H1 (cell line): ENCODE data around the gene CTNNA3. TPM values are rescaled to one million over a fixed set of nuclear protein-coding genes. Genes with fewer than 3 reads are reported as not detected.

Source experiments
- CTCF ChIA-PET: fragments of 300-600 bp; sonication (Branson Sonifier 250); formaldehyde crosslinking; loops from one replicate; lab custom pipeline; 2021; ENCODE audit not compliant: partially characterized antibody; lab: Charles Lee
- POLR2A ChIA-PET: fragments of 300-600 bp; sonication (Branson Sonifier 250); formaldehyde crosslinking; loops from one replicate; lab custom pipeline; 2021; ENCODE audit warnings: inconsistent platforms; ENCODE audit not compliant: partially characterized antibody; lab: Charles Lee
- DNase-seq, 2 experiments: peaks; one replicate each; pipeline versions ENCODE4 v3.0.0 to v3.0.0-alpha.2; 2010 to 2022; ENCODE audit warnings: low spot score in 2 of 2, low read depth in 1 of 2, mixed read lengths in 1 of 2
- FAIRE-seq: peaks from 2 replicates; lab custom pipeline; 2011; peaks lifted over from hg19 to GRCh38; lab: Jason Lieb, UNC
- H2AFZ ChIP-seq: 2 replicates; pipeline ENCODE4 v1.8.1; 2012; ENCODE audit warnings: low read length, inconsistent platforms
- H2AK5ac ChIP-seq: 2 replicates; pipeline ENCODE4 v1.6.1; 2013; ENCODE audit warnings: low read depth, low read length
- H2BK120ac ChIP-seq: replicated peaks from 2 replicates; pipeline ENCODE3; 2013; ENCODE audit warnings: low read depth, low read length, inconsistent platforms
- H2BK12ac ChIP-seq: 2 replicates; pipeline ENCODE4 v1.6.1; 2013; ENCODE audit warnings: low read depth, low read length
- H2BK15ac ChIP-seq: 2 replicates; pipeline ENCODE4 v1.6.1; 2013; ENCODE audit warnings: low read length
- H2BK20ac ChIP-seq: 2 replicates; pipeline ENCODE4 v1.6.1; 2013; ENCODE audit warnings: low read length
- H2BK5ac ChIP-seq: 2 replicates; pipeline ENCODE4 v1.6.1; 2013; ENCODE audit warnings: low read depth, low read length
- H3K14ac ChIP-seq: 2 replicates; pipeline ENCODE4 v1.6.1; 2013; ENCODE audit warnings: inconsistent platforms; ENCODE audit not compliant: insufficient read length
- H3K18ac ChIP-seq: 2 replicates; pipeline ENCODE4 v1.6.1; 2013; ENCODE audit warnings: low read length; ENCODE audit errors: extremely low read depth
- H3K23ac ChIP-seq: 2 replicates; pipeline ENCODE4 v1.6.1; 2013; ENCODE audit warnings: inconsistent platforms; ENCODE audit not compliant: insufficient read length
- H3K23me2 ChIP-seq: 2 replicates; pipeline ENCODE4 v1.6.1; 2013; ENCODE audit warnings: low read depth, low read length
- H3K27ac ChIP-seq: 2 replicates; pipeline ENCODE4 v1.6.1; 2011; ENCODE audit warnings: low read depth, low read length, inconsistent platforms
- H3K27me3 ChIP-seq, 4 experiments: replicated peaks in 1 of 4; 1 replicate in 1 of 4; 2 replicates in 3 of 4; pipeline versions ENCODE4 v1.6.1 to v1.8.1; 2011 to 2013; ENCODE audit warnings: low read length in 3 of 4, mild to moderate bottlenecking in 3 of 4, inconsistent platforms in 2 of 4, mixed read lengths in 2 of 4, moderate library complexity in 1 of 4; ENCODE audit not compliant: control insufficient read depth in 3 of 4, insufficient read depth in 3 of 4; ENCODE audit errors: extremely low read depth in 1 of 4
- H3K36me3 ChIP-seq, 4 experiments: 2 replicates each; pipeline versions ENCODE4 v1.6.1 to v1.8.1; 2011 to 2013; ENCODE audit warnings: mild to moderate bottlenecking in 4 of 4, low read length in 3 of 4, moderate library complexity in 2 of 4, control low read depth in 1 of 4, inconsistent platforms in 1 of 4; ENCODE audit not compliant: insufficient read depth in 4 of 4, control insufficient read depth in 2 of 4
- H3K4ac ChIP-seq: replicated peaks from 2 replicates; pipeline ENCODE3; 2013; ENCODE audit warnings: low read length, low read depth, mixed read lengths, inconsistent platforms; ENCODE audit not compliant: insufficient read length
- H3K4me1 ChIP-seq, 4 experiments: replicated peaks in 1 of 4; 1 replicate in 1 of 4; 2 replicates in 3 of 4; pipeline versions ENCODE4 v1.6.1 to v1.8.1; 2011 to 2013; ENCODE audit warnings: low read length in 3 of 4, inconsistent platforms in 2 of 4, mixed read lengths in 1 of 4; ENCODE audit not compliant: insufficient read depth in 4 of 4, control insufficient read depth in 3 of 4
- H3K4me2 ChIP-seq, 2 experiments: 2 replicates each; pipeline versions ENCODE4 v1.6.1 to v1.8.1; 2011 to 2013; ENCODE audit warnings: low read depth in 2 of 2, low read length in 2 of 2, control low read depth in 1 of 2, inconsistent platforms in 1 of 2, mild to moderate bottlenecking in 1 of 2; ENCODE audit not compliant: insufficient read depth in 1 of 2
- H3K4me3 ChIP-seq, 4 experiments: fragments of 200-600, 300-600 bp in 1 of 4; sonication (generic), shearing (Covaris generic), sonication (Bioruptor Twin) in 1 of 4; 2 replicates each; pipeline versions ENCODE4 v1.5.1 to v1.8.1; 2011 to 2016; ENCODE audit warnings: low read length in 4 of 4, low read depth in 3 of 4, control low read depth in 2 of 4, inconsistent platforms in 2 of 4, mild to moderate bottlenecking in 2 of 4, mixed read lengths in 1 of 4, moderate library complexity in 1 of 4; ENCODE audit not compliant: insufficient read depth in 2 of 4; ENCODE audit errors: extremely low read depth in 1 of 4
- H3K56ac ChIP-seq: replicated peaks from 2 replicates; pipeline ENCODE3; 2013; ENCODE audit warnings: low read depth, mild to moderate bottlenecking, mixed read lengths, low read length, inconsistent platforms; ENCODE audit not compliant: insufficient read length
- H3K79me1 ChIP-seq: 2 replicates; pipeline ENCODE4 v1.6.1; 2013; ENCODE audit warnings: low read depth, low read length, control low read depth
- H3K79me2 ChIP-seq, 2 experiments: 2 replicates each; pipeline versions ENCODE4 v1.6.1 to v1.8.1; 2012 to 2013; ENCODE audit warnings: low read length in 2 of 2, mild to moderate bottlenecking in 2 of 2, inconsistent platforms in 1 of 2; ENCODE audit not compliant: insufficient read depth in 2 of 2, control insufficient read depth in 1 of 2
- H3K9ac ChIP-seq, 4 experiments: replicated peaks in 1 of 4; 1 replicate in 1 of 4; 2 replicates in 3 of 4; pipeline versions ENCODE4 v1.6.1 to v1.8.1; 2011 to 2013; ENCODE audit warnings: low read depth in 3 of 4, low read length in 3 of 4, control low read depth in 2 of 4, mild to moderate bottlenecking in 2 of 4, moderate library complexity in 2 of 4, inconsistent platforms in 1 of 4; ENCODE audit errors: extremely low read depth in 1 of 4
- H3K9me3 ChIP-seq, 2 experiments: 2 replicates each; pipeline versions ENCODE4 v1.6.1 to v1.8.1; 2012 to 2013; ENCODE audit warnings: mild to moderate bottlenecking in 2 of 2, moderate library complexity in 2 of 2, control low read depth in 1 of 2, inconsistent platforms in 1 of 2, low read depth in 1 of 2, low read length in 1 of 2, mixed read lengths in 1 of 2; ENCODE audit not compliant: insufficient read depth in 2 of 2
- H4K20me1 ChIP-seq, 2 experiments: replicated peaks in 1 of 2; 2 replicates each; pipeline versions ENCODE3 to v1.8.1; 2011 to 2013; ENCODE audit warnings: inconsistent platforms in 2 of 2, low read length in 2 of 2, mild to moderate bottlenecking in 1 of 2; ENCODE audit not compliant: insufficient read depth in 2 of 2, control insufficient read depth in 1 of 2
- H4K5ac ChIP-seq: 2 replicates; pipeline ENCODE4 v1.6.1; 2013; ENCODE audit warnings: low read length, low read depth, mixed read lengths, inconsistent platforms; ENCODE audit not compliant: insufficient read length
- H4K8ac ChIP-seq: 2 replicates; pipeline ENCODE4 v1.8.0; 2013; ENCODE audit warnings: mild to moderate bottlenecking, moderate library complexity, low read length, inconsistent platforms; ENCODE audit not compliant: insufficient read depth; ENCODE audit errors: extremely low read depth
- H4K91ac ChIP-seq: replicated peaks from 2 replicates; pipeline ENCODE3; 2013; ENCODE audit warnings: low read length, mixed read lengths, inconsistent platforms; ENCODE audit not compliant: insufficient read length
- CHD2 ChIP-seq: IDR thresholded peaks from 2 replicates; pipeline ENCODE4 v1.6.1; 2012; ENCODE audit warnings: low read length, improper control_type of control experiment
- CREB1 ChIP-seq: IDR thresholded peaks from 2 replicates; pipeline ENCODE4 v1.6.1; 2012; ENCODE audit warnings: inconsistent platforms
- EGR1 ChIP-seq: IDR thresholded peaks from 2 replicates; pipeline ENCODE4 v1.6.1; 2011; ENCODE audit warnings: low read depth, low read length, borderline replicate concordance
- FOSL1 ChIP-seq: IDR thresholded peaks from 2 replicates; pipeline ENCODE4 v1.6.1; 2011; ENCODE audit warnings: mild to moderate bottlenecking, low read depth, low read length, moderate library complexity; ENCODE audit not compliant: insufficient read depth
- HDAC6 ChIP-seq: IDR thresholded peaks from one replicate; pipeline ENCODE4 v1.7.1; 2012; ENCODE audit warnings: low read depth, mild to moderate bottlenecking, inconsistent platforms, low read length, moderate library complexity
- KDM4A ChIP-seq: IDR thresholded peaks from one replicate; pipeline ENCODE4 v1.7.1; 2012; ENCODE audit warnings: low read depth, mild to moderate bottlenecking, moderate library complexity, low read length, inconsistent platforms; ENCODE audit not compliant: severe bottlenecking
- MAFK ChIP-seq: IDR thresholded peaks from 2 replicates; pipeline ENCODE4 v1.6.1; 2012; ENCODE audit warnings: low read depth, mild to moderate bottlenecking, improper control_type of control experiment, low read length
- NRF1 ChIP-seq: IDR thresholded peaks from 2 replicates; pipeline ENCODE4 v1.6.1; 2011; ENCODE audit warnings: mild to moderate bottlenecking, low read depth, low read length, improper control_type of control experiment
- POLR2AphosphoS5 ChIP-seq: IDR thresholded peaks from 2 replicates; pipeline ENCODE4 v1.6.1; 2011; ENCODE audit warnings: low read depth, low read length
- RBBP5 ChIP-seq: IDR thresholded peaks from 2 replicates; pipeline ENCODE4 v1.7.1; 2012; ENCODE audit warnings: low read depth, mild to moderate bottlenecking, inconsistent platforms, low read length, moderate library complexity, borderline replicate concordance
- RFX5 ChIP-seq: IDR thresholded peaks from 2 replicates; pipeline ENCODE4 v1.6.1; 2011; ENCODE audit warnings: low read depth, low read length, improper control_type of control experiment, borderline replicate concordance
- SP2 ChIP-seq: IDR thresholded peaks from 2 replicates; pipeline ENCODE4 v1.6.1; 2012; ENCODE audit warnings: mild to moderate bottlenecking, low read length, inconsistent platforms
- TAF7 ChIP-seq: optimal IDR thresholded peaks from 2 replicates; pipeline ENCODE3; 2011; ENCODE audit warnings: low read depth, mild to moderate bottlenecking, inconsistent platforms, low read length, moderate library complexity, borderline replicate concordance
- YY1 ChIP-seq: IDR thresholded peaks from 2 replicates; pipeline ENCODE4 v1.6.1; 2011; ENCODE audit warnings: low read depth, mild to moderate bottlenecking, low read length
- WGBS, 2 experiments: shearing (Covaris generic) in 1 of 2; methylation state at CpG; one replicate each; pipeline versions ENCODE4 v1.1.6 to v1.1.7; 2013 to 2015; ENCODE audit warnings: low lambda C conversion rate in 2 of 2, mixed read lengths in 2 of 2, inconsistent platforms in 1 of 2, low coverage in 1 of 2, missing lambda C conversion rate in 1 of 2; ENCODE audit not compliant: insufficient replicate concordance in 2 of 2, insufficient coverage in 1 of 2, insufficient read length in 1 of 2; ENCODE audit errors: extremely low coverage in 1 of 2, missing lambda C conversion rate in 1 of 2; 5-methylcytosine and 5-hydroxymethylcytosine counted together
- polyA plus RNA-seq, 7 experiments: library from polyadenylated mRNA; depleted of rRNA in 3 of 7; stranded (reverse) in 5 of 7; unstranded in 2 of 7; fragments of >200 nt in 5 of 7; fragments of 200-250 nt in 2 of 7; gene quantifications; 1 replicate in 5 of 7; 2 replicates in 1 of 7; 4 replicates in 1 of 7; pipeline versions ENCODE4 v1.2.1 to v1.2.3, GENCODE V29; 2011 to 2013; ENCODE audit warnings: missing spikeins in 2 of 7, mixed read lengths in 2 of 7
- total RNA-seq: library from RNA; stranded (reverse); fragmentation: NEBNext Ultra II Directional; extraction: Animal tissue kit (Norgen Biotek cat#: 25700); gene quantifications from 2 replicates; pipeline ENCODE4 v1.2.1, GENCODE V29; 2021

CTNNA3 gene
- total and polyA plus RNA-seq, 2 of the 8 experiments (the other 6 are each of a cell fraction or from before 2014, with no cell fraction given) = 1.3 to 1.5 TPM

GRCh38 chr10:67669978-67670377, 26.0 kb downstream of the CTNNA3 start:
- Histone ChIP-seq H3K56ac (no peak overlapping the region), H3K27ac (no peak overlapping the region), H3K79me1 (no peaks in the 10 kb centered on the region), H3K4me3 (no peak overlapping the region), H2BK120ac (no peak overlapping the region), H3K4me2 (no peak overlapping the region), H3K14ac (no peak overlapping the region), H2BK12ac (no peak overlapping the region), H2BK20ac (no peak overlapping the region), H2BK5ac (no peak overlapping the region), H2BK15ac (no peak overlapping the region), H2AFZ (no peak overlapping the region), H3K36me3 (no peaks in the 10 kb centered on the region), H3K9ac (no peak overlapping the region), H4K8ac (no peak overlapping the region), H3K4me1 (no peaks in the 10 kb centered on the region), H2AK5ac (no peak overlapping the region), H3K27me3 (no peaks in the 10 kb centered on the region), H3K23me2 (no peaks in the 10 kb centered on the region), H3K4ac (no peak overlapping the region), H3K18ac (no peak overlapping the region), H4K20me1 (no peaks in the 10 kb centered on the region), H3K9me3 (no peaks in the 10 kb centered on the region), H4K91ac (no peak overlapping the region), H3K79me2 (no peaks in the 10 kb centered on the region), H3K23ac (no peak overlapping the region), H4K5ac (no peak overlapping the region)
- POLR2A ChIA-PET = no interaction called here
- FAIRE-seq = no peak
- DNase-seq = no peak
- CTCF ChIA-PET = no interaction called here
- 87% methylated on average over 1 of the region's 1 CpG; no CpG with 5 or more reads in 1 of the 2 experiments for WGBS, 2 experiments
- no peak for TF ChIP-seq RFX5
- TF ChIP-seq YY1 = no peak
- no peak for TF ChIP-seq POLR2AphosphoS5
- TF ChIP-seq SP2 = no peak
- no peak for TF ChIP-seq FOSL1
- no peak for TF ChIP-seq RBBP5
- no peak for TF ChIP-seq KDM4A
- no peak for TF ChIP-seq HDAC6
- TF ChIP-seq NRF1 = no peak
- TF ChIP-seq MAFK = no peak
- TF ChIP-seq EGR1 = no peak
- no peak for TF ChIP-seq CHD2
- no peak for TF ChIP-seq TAF7
- TF ChIP-seq CREB1 = no peak
